ENCODE measurements around the gene LDLRAD4.
"Not testable (repeated sequence)": the region's sequence is repeated elsewhere in the genome, so short reads cannot be mapped to it uniquely, and the experiment has no call there.

Gene LDLRAD4

GRCh38 chr18:13257361-13257980 is 38.9 kb downstream of the LDLRAD4 start:
- H3K4me3 ChIP-seq (ENCODE audit: low read depth, low read length), result no peak overlapping the region
- no peak for DNase-seq (ENCODE audit: low read depth)
- TF ChIP-seq CTCF (IDR thresholded peaks at IDR 0.05; ENCODE audit: low read depth, low read length, missing control alignments), result no peak
- in situ Hi-C loops (cut with HindIII; ENCODE audit: low sequenced_read_pairs), result no loop called here

- in situ Hi-C loops (cut with HindIII; ENCODE audit: low sequenced_read_pairs), result no loop called here
- no peak overlapping the region for H3K4me3 ChIP-seq (ENCODE audit: low read depth, low read length)
- no peak for DNase-seq (ENCODE audit: low read depth)
- TF ChIP-seq CTCF (IDR thresholded peaks at IDR 0.05; ENCODE audit: low read depth, low read length, missing control alignments), result no peak
Observed at GRCh38 chr18:13258921-13259320, 40.4 kb downstream of the LDLRAD4 start.

- no peak for TF ChIP-seq CTCF (IDR thresholded peaks at IDR 0.05; ENCODE audit: low read depth, low read length, missing control alignments)
- in situ Hi-C loops (cut with HindIII; ENCODE audit: low sequenced_read_pairs), result no loop called here
- no peak for DNase-seq (ENCODE audit: low read depth)
- H3K4me3 ChIP-seq (ENCODE audit: low read depth, low read length), result no peak overlapping the region
Observed at GRCh38 chr18:13259701-13260100, 41.1 kb downstream of the LDLRAD4 start.

- in situ Hi-C loops (cut with HindIII; ENCODE audit: low sequenced_read_pairs), result no loop called here
- no peak overlapping the region for H3K4me3 ChIP-seq (ENCODE audit: low read depth, low read length)
- DNase-seq (ENCODE audit: low read depth), result no peak
- TF ChIP-seq CTCF (IDR thresholded peaks at IDR 0.05; ENCODE audit: low read depth, low read length, missing control alignments), result no peak
Observed at GRCh38 chr18:13260197-13260934, 41.8 kb downstream of the LDLRAD4 start.

- DNase-seq (ENCODE audit: low read depth), result no peak
- in situ Hi-C loops (cut with HindIII; ENCODE audit: low sequenced_read_pairs), result no loop called here
- H3K4me3 ChIP-seq (ENCODE audit: low read depth, low read length), result no peak overlapping the region
- no peak for TF ChIP-seq CTCF (IDR thresholded peaks at IDR 0.05; ENCODE audit: low read depth, low read length, missing control alignments)
Observed at GRCh38 chr18:13260935-13261640, 42.5 kb downstream of the LDLRAD4 start.

GRCh38 chr18:13261661-13262357 is 43.2 kb downstream of the LDLRAD4 start:
- DNase-seq (ENCODE audit: low read depth), result no peak
- in situ Hi-C loops (cut with HindIII; ENCODE audit: low sequenced_read_pairs), result no loop called here
- no peak for TF ChIP-seq CTCF (IDR thresholded peaks at IDR 0.05; ENCODE audit: low read depth, low read length, missing control alignments)
- H3K4me3 ChIP-seq (ENCODE audit: low read depth, low read length), result no peak overlapping the region

GRCh38 chr18:13262358-13262680 is 43.8 kb downstream of the LDLRAD4 start:
- DNase-seq (ENCODE audit: low read depth); in situ Hi-C loops (cut with HindIII; ENCODE audit: low sequenced_read_pairs); H3K4me3 ChIP-seq (ENCODE audit: low read depth, low read length): not testable (repeated sequence)

Data from astrocyte of the cerebellum (primary cell).